GM12873 (cell line): ENCODE data around the gene AUH.

ENCODE experiments used
- TF ChIP-seq, protein P1 (sequence below): IDR thresholded peaks from 2 replicates; pipeline ENCODE4 v1.5.1; 2012; ENCODE audit warnings: low read depth, mild to moderate bottlenecking, moderate library complexity, low read length, control low read depth; ENCODE audit not compliant: insufficient read depth; ENCODE audit errors: missing control alignments

Gene AUH

DNA sequence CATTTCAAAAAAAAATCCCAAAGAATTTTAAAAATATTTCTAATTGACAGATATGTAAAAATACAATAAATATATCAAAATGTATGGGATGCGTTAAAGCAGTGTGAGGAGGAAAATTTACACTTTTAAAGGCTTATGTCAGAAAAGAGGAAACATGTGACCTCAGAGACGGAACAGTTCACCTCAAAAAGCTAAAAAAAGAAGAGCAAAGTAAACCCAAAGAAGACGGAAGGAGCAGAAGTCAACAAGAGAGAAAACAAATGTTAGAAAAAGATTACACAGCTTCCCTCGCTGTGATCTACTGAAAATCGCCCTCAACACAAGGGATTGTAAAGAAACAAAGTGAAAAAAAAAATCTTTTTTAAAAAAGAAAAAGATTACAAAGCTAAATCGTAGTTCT, 186.9 kb downstream of the AUH start:
- TF ChIP-seq, protein P1, sequence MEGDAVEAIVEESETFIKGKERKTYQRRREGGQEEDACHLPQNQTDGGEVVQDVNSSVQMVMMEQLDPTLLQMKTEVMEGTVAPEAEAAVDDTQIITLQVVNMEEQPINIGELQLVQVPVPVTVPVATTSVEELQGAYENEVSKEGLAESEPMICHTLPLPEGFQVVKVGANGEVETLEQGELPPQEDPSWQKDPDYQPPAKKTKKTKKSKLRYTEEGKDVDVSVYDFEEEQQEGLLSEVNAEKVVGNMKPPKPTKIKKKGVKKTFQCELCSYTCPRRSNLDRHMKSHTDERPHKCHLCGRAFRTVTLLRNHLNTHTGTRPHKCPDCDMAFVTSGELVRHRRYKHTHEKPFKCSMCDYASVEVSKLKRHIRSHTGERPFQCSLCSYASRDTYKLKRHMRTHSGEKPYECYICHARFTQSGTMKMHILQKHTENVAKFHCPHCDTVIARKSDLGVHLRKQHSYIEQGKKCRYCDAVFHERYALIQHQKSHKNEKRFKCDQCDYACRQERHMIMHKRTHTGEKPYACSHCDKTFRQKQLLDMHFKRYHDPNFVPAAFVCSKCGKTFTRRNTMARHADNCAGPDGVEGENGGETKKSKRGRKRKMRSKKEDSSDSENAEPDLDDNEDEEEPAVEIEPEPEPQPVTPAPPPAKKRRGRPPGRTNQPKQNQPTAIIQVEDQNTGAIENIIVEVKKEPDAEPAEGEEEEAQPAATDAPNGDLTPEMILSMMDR = no peak

DNA sequence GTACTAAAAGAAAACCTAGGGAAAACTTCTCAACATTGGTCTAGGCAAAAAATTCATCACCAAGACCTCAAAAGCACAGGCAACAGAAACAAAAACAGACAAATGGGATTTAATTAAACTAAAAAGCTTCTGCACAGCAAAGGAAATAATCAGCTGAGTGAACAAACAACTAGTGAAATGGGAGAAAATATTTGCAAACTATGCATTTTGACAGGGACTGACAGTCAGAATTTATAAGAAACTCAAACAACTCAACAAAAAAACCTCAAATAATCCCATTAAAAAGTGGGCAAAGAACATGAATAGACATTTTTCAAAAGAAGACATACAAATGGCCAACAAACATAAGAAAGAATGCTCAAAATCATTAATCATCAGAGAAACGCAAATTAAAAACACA, 189.4 kb downstream of the AUH start:
- TF ChIP-seq, protein P1 = no peak

DNA sequence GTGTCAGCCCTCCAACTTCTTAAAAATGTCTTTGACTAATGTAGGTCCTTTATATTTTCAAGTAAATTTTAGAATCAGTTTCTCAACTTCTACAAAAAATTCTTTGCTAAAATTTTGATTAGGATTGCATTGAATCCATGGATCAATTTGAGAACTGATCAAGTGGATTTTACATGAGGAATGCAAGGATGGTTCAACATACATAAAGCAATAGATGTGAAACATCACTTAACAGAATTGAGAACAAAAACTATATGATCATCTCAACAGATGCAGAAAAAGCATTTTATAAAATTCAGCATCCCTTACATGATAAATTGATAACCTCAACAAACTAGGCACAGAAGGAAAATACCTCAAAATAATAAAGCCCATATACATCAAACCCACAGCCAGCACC, 190.8 kb downstream of the AUH start:
- TF ChIP-seq, protein P1 = no peak

DNA sequence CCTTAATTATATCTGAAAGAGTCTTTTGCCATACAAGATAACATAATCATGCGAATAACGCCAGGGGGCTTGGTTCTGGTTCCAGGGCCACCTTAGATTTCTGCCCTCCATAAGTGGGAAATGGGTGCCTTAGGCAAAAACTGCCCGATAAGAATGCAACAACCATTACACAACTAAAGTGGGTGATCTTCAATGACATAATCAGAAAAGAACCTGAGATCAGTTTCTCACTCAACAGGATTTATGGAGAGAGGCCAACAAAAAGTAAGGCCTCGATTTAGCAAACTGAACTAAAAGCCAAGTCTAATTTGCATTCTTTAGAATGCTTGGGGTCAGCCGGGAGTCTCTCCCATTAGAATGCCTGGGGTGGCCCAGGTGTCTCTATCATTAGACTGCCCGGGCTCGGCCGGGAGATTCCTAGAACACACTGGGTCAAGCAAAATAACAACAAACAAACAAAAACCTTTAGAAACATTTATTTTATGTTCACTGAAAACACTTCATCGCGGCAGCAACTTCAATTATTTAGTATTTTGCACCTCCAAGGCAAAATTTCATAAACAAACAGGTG, 194.8 kb downstream of the AUH start:
- TF ChIP-seq, protein P1 = no peak

DNA sequence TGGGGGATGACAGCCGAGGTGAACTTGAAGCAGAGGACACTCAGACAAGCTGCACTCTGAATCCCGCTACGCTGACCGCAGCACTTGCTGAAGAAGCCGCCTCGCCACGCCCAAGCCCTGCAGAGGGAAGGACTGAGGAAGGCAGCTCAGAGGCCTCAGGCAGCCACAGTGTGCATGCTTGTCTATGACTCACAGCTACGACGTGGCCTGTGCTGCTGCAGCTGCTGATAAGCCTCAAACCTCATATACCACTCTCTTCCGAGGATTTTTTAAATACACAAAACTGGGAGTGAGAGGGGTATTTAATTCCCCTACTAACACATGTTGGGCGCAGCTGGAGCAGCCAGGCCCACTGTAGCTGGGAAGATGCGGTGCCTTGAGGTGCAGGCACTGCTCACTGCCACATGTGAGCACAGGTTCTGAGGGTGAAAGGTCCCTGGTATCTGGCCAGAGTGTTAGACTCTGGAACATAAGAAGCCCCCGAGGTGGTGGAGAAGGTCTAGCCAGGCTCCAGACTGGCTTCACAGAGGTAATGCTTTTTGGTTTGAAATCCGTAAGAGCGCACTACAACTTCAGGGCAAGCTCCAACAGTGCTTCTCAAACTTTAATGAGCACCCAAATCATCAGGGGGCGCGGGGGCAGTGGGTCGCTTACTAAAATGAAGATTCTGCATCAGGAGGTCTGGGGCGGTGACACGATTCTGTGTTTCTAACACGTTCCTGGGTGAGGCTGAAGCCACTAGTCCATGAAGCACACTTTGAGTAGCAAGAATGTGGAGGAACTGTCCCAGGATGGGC, 196.8 kb downstream of the AUH start:
- TF ChIP-seq, protein P1 = no peak
